Dendritic cell treated with granulocyte-macrophage colony-stimulating factor and Interleukin-4, amounts not matched to agents 40 ng/mL and 50 ng/mL, for 4 days (primary cell): ENCODE data around the gene RANBP9.

Source experiments
- H3K27ac Mint-ChIP-seq: one replicate; pipeline ENCODE4 v1.8.0; 2022; ENCODE audit warnings: mild to moderate bottlenecking, mixed read lengths
- H3K27me3 Mint-ChIP-seq: one replicate; pipeline ENCODE4 v1.8.0; 2022; ENCODE audit warnings: mild to moderate bottlenecking, mixed read lengths
- H3K36me3 Mint-ChIP-seq: one replicate; pipeline ENCODE4 v1.8.0; 2022; ENCODE audit warnings: low read depth, mixed read lengths
- H3K4me1 Mint-ChIP-seq: one replicate; pipeline ENCODE4 v1.8.0; 2022; ENCODE audit warnings: low read depth, mixed read lengths
- H3K4me3 Mint-ChIP-seq: one replicate; pipeline ENCODE4 v1.8.0; 2022; ENCODE audit warnings: mild to moderate bottlenecking, moderate library complexity, mixed read lengths
- H3K9me3 Mint-ChIP-seq: one replicate; pipeline ENCODE4 v1.8.0; 2022; ENCODE audit warnings: mixed read lengths
- intact Hi-C: fragments of 100-400 bp; cut with micrococcal nuclease; formaldehyde crosslinking; loops from one replicate; pipeline ENCODE4 v1.15.0; 2022

The RANBP9 gene

DNA sequence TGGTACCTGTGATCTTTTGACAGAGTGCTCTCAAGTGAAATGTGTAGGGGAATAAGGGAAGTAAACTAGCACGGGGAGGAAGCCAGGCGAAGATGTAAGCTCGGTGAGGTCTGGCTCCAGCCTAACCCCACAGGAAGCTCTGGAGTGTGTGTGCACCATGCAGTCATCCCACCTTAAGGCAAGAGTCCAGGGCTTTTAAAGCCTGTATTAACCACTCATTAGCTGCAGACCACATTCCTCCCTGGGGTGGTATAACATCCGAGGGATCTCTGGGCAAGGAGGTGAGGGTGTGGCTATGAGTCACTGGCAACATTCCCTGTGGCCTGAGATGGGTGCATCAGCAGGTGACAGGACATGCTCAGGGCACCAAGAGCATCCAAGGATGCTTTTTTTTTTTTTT is 12.5 kb upstream of the RANBP9 start:
- H3K4me1 Mint-ChIP-seq, result peaks cover 11% of the 10 kb centered on the region
- H3K4me3 Mint-ChIP-seq, result no peak overlapping the region
- H3K27me3 Mint-ChIP-seq, result no peaks in the 10 kb centered on the region
- no peaks in the 10 kb centered on the region for H3K36me3 Mint-ChIP-seq
- intact Hi-C loops, result no loop called here
- no peaks in the 10 kb centered on the region for H3K9me3 Mint-ChIP-seq
- no peak overlapping the region for H3K27ac Mint-ChIP-seq

GRCh38 chr6:13722880-13723279 is 11.2 kb upstream of the RANBP9 start:
- no peaks in the 10 kb centered on the region for H3K36me3 Mint-ChIP-seq
- H3K4me3 Mint-ChIP-seq, result no peak overlapping the region
- peaks cover 7% of the 10 kb centered on the region for H3K9me3 Mint-ChIP-seq
- peaks cover 11% of the 10 kb centered on the region for H3K4me1 Mint-ChIP-seq
- H3K27ac Mint-ChIP-seq, result no peak overlapping the region
- no peaks in the 10 kb centered on the region for H3K27me3 Mint-ChIP-seq
- intact Hi-C loops, result no loop called here

- Mint-ChIP-seq H3K4me1 (peaks cover 31% of the 10 kb centered on the region), H3K27ac (no peak overlapping the region), H3K36me3 (peaks cover 5% of the 10 kb centered on the region), H3K4me3 (no peak overlapping the region), H3K9me3 (peaks cover 21% of the 10 kb centered on the region), H3K27me3 (no peaks in the 10 kb centered on the region)
- intact Hi-C loops, result no loop called here
Measured at GRCh38 chr6:13718123-13718458, 6.5 kb upstream of the RANBP9 start.

GRCh38 chr6:13716955-13717295 is 5.3 kb upstream of the RANBP9 start:
- peaks cover 21% of the 10 kb centered on the region for H3K9me3 Mint-ChIP-seq
- H3K4me3 Mint-ChIP-seq, result no peak overlapping the region
- H3K27me3 Mint-ChIP-seq, result no peaks in the 10 kb centered on the region
- H3K27ac Mint-ChIP-seq, result no peak overlapping the region
- intact Hi-C loops, result no loop called here
- peaks cover 42% of the 10 kb centered on the region for H3K4me1 Mint-ChIP-seq
- H3K36me3 Mint-ChIP-seq, result peaks cover 5% of the 10 kb centered on the region

- Mint-ChIP-seq H3K4me3 (no peak overlapping the region), H3K9me3 (peaks cover 21% of the 10 kb centered on the region), H3K27ac (no peak overlapping the region), H3K36me3 (peaks cover 5% of the 10 kb centered on the region), H3K27me3 (no peaks in the 10 kb centered on the region), H3K4me1 (peaks cover 42% of the 10 kb centered on the region)
- intact Hi-C loops, result no loop called here
Measured at GRCh38 chr6:13716225-13716954, 4.8 kb upstream of the RANBP9 start.

- Mint-ChIP-seq H3K4me3 (no peak overlapping the region), H3K36me3 (peaks cover 9% of the 10 kb centered on the region), H3K27me3 (no peaks in the 10 kb centered on the region), H3K27ac (no peak overlapping the region), H3K9me3 (peaks cover 21% of the 10 kb centered on the region), H3K4me1 (peaks cover 40% of the 10 kb centered on the region)
- intact Hi-C loops, result no loop called here
Measured at GRCh38 chr6:13715444-13715883, 3.8 kb upstream of the RANBP9 start.

DNA sequence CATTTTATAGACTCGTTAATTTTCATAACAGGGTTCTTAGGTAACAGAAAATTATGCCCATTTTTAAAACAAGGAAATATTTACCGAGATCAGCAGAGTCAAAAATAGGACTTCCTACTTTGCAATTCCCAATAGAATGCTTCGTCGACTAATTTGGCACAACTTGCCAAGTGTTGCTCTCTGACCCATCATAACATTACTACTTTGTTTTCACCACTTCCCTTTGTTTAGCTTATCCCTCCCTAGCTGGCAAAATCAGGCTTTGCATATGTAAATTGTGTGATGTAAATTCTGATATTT is 914 bp upstream of the RANBP9 start:
- H3K36me3 Mint-ChIP-seq, result peaks cover 20% of the 10 kb centered on the region
- no peaks in the 10 kb centered on the region for H3K27me3 Mint-ChIP-seq
- peaks cover 11% of the 10 kb centered on the region for H3K9me3 Mint-ChIP-seq
- peak overlapping the region; percentile 78 for H3K4me3 Mint-ChIP-seq
- intact Hi-C loops, result loop anchor here (1.0 to 5.0 kb wide), 2 partner anchors 50 to 102 kb away; partner anchors contain the start of gene MCUR1
- H3K27ac Mint-ChIP-seq, result peak overlapping the region; percentile 98
- H3K4me1 Mint-ChIP-seq, result peaks cover 62% of the 10 kb centered on the region

GRCh38 chr6:13711324-13711732 is 307 bp downstream of the RANBP9 start:
- H3K9me3 Mint-ChIP-seq, result peaks cover 3% of the 10 kb centered on the region
- H3K27me3 Mint-ChIP-seq, result no peaks in the 10 kb centered on the region
- H3K4me1 Mint-ChIP-seq, result peaks cover 67% of the 10 kb centered on the region
- peaks cover 23% of the 10 kb centered on the region for H3K36me3 Mint-ChIP-seq
- H3K27ac Mint-ChIP-seq, result peak overlapping the region; percentile 98
- H3K4me3 Mint-ChIP-seq, result peak overlapping the region; percentile 72
- intact Hi-C loops, result loop anchor here (5.0 kb wide), 1 partner anchor 51 kb away; no protein-coding TSS in a partner anchor

DNA sequence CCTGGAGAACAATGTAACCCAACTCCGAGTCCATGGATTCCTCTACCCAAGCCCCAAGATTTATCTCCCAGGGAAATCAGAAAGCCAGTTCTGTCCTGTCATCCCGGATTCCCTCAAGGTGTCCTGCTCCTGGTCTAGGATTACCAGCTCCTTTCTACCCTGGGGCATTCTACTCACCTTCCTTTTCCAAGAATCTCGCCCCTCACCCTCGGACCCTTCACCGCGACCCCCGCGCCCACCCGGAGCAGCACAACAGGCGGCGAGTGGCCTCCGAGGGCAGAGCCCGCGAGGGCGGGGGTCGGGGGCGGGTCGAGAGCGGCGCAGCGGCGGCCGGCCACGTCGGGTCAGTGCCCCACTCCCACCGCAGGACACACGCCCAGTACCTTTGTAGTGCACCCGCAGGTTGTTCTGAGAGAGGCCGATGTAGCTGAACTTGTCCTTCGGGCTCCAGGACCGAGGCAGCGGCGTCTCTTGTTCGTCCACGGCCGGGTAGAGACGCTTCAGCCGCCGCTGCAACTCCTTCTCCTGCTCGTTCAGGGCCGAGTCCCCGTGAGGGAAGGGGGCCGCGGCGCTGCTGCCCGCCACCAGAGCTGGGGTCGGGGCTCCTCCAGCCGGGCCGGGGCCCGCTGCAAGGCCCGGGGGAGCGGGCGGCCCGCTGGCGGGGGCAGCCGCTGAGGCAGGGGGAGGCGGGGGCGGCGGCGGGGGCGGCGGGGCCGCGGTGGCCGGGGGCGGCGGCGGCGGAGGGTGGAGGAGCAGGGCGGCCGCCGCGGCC is 897 bp downstream of the RANBP9 start:
- peak overlapping the region; percentile 94 for H3K4me3 Mint-ChIP-seq
- H3K4me1 Mint-ChIP-seq, result peaks cover 67% of the 10 kb centered on the region

GRCh38 chr6:13709689-13710551 is 1.7 kb downstream of the RANBP9 start:
- Mint-ChIP-seq H3K27ac (peak overlapping the region; percentile 98), H3K27me3 (no peaks in the 10 kb centered on the region), H3K36me3 (peaks cover 21% of the 10 kb centered on the region), H3K4me1 (peaks cover 59% of the 10 kb centered on the region), H3K9me3 (no peaks in the 10 kb centered on the region), H3K4me3 (peak overlapping the region; percentile 94)
- intact Hi-C loops, result loop anchor here (5.0 kb wide), 1 partner anchor 52 kb away; no protein-coding TSS in a partner anchor

More for the DNA sequence above, 897 bp downstream of the RANBP9 start:
- intact Hi-C loops, result loop anchor here (5.0 kb wide), 1 partner anchor 52 kb away; no protein-coding TSS in a partner anchor
- Mint-ChIP-seq H3K27me3 (no peaks in the 10 kb centered on the region), H3K9me3 (no peaks in the 10 kb centered on the region), H3K36me3 (peaks cover 21% of the 10 kb centered on the region), H3K27ac (peak overlapping the region; percentile 98)

DNA sequence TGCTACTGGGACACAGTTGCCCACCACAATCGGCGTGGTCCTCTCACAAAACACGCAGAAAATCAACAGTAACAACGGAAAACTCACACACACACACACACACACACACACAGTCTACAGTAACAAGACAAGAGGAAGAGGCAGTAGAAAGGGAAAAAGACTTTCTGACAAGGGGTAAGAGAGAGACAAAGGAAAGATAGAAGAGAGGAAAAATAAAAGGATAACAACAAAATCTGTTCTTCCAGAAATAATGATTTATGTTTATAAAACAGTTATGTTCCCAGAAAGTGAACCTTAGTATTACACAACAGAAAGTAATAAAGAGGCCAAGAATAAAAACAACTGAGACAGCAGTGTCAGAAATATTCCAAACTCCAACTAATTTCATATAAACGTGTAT is 2.9 kb downstream of the RANBP9 start:
- Mint-ChIP-seq H3K4me3 (peak overlapping the region; percentile 94), H3K36me3 (peaks cover 21% of the 10 kb centered on the region), H3K9me3 (no peaks in the 10 kb centered on the region), H3K27ac (peak overlapping the region; percentile 98), H3K27me3 (no peaks in the 10 kb centered on the region), H3K4me1 (peaks cover 47% of the 10 kb centered on the region)
- intact Hi-C loops, result no loop called here

GRCh38 chr6:13703496-13703895 is 8.1 kb downstream of the RANBP9 start:
- H3K4me3 Mint-ChIP-seq, result no peak overlapping the region
- intact Hi-C loops, result loop anchor here (5.0 kb wide), 1 partner anchor 71 kb away; no protein-coding TSS in a partner anchor
- no peak overlapping the region for H3K27ac Mint-ChIP-seq
- H3K9me3 Mint-ChIP-seq, result no peaks in the 10 kb centered on the region
- peaks cover 15% of the 10 kb centered on the region for H3K36me3 Mint-ChIP-seq
- H3K4me1 Mint-ChIP-seq, result peaks cover 35% of the 10 kb centered on the region
- H3K27me3 Mint-ChIP-seq, result no peaks in the 10 kb centered on the region

DNA sequence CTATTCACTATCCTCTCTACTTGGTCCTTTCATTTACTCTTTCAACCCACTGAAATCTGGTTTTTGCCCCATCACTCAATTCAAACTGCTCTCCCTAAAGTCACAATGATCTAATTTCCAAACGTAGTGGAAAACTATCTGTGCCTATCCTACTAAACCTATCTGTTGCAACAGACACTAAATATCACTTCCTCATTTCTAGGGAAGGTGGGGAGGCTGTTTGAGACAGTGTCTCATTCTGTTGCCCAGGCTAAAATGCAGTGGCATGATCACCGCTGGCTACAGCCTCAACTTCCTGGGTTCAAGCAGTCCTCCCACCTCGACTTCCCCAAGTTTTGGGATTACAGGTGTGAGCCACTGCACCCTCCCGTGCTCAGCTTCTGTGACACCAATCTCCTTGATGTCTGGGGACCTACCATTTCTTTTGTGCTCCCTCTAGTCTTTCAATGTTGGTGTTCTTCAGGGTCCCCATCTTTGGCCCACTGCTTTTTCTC is 8.8 kb downstream of the RANBP9 start:
- peaks cover 13% of the 10 kb centered on the region for H3K36me3 Mint-ChIP-seq
- H3K27ac Mint-ChIP-seq, result no peak overlapping the region
- peaks cover 31% of the 10 kb centered on the region for H3K4me1 Mint-ChIP-seq
- intact Hi-C loops, result loop anchor here (5.0 kb wide), 1 partner anchor 71 kb away; no protein-coding TSS in a partner anchor
- H3K9me3 Mint-ChIP-seq, result no peaks in the 10 kb centered on the region
- no peaks in the 10 kb centered on the region for H3K27me3 Mint-ChIP-seq
- H3K4me3 Mint-ChIP-seq, result no peak overlapping the region
